Astrocyte of the cerebellum (primary cell): ENCODE measurements around the gene TBC1D5.

Experiments used
- DNase-seq: peaks from one replicate; pipeline ENCODE4 v3.0.0-alpha.2; 2011; ENCODE audit warnings: low read depth
- H3K4me3 ChIP-seq: 2 replicates; pipeline ENCODE4 v1.5.1; 2011; ENCODE audit warnings: mild to moderate bottlenecking, low read depth, low read length, moderate library complexity
- CTCF ChIP-seq: IDR thresholded peaks from 2 replicates; pipeline ENCODE4 v1.5.1; 2012; ENCODE audit warnings: low read length, low read depth, moderate library complexity, mild to moderate bottlenecking; ENCODE audit errors: missing control alignments
- in situ Hi-C: cut with HindIII; loops from 2 replicates; pipeline ENCODE4 v1.10.0; 2017; ENCODE audit warnings: low sequenced_read_pairs

TBC1D5 gene

GRCh38 chr3:17423786-17424536, 318.5 kb downstream of the TBC1D5 start:
- H3K4me3 ChIP-seq, result no peak overlapping the region
- TF ChIP-seq CTCF, result no peak
- in situ Hi-C loops, result no loop called here
- DNase-seq, result no peak

DNA sequence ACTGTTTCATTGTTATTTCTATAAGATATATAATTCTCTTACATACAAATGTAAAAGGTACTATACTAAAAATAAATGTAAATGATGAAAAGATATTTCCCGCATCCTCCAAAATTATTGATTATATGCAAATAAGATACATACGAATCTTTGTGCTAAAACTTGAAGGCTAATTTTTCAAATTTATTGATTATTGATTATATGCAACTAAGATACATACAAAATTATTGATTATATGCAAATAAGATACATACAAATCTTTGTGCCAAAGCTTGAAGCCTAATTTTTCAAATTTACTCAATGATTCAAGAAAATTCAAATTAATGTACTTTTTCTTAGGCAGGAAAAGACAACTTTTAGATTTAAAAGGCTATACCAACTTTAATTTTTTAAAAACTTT, 319.8 kb downstream of the TBC1D5 start:
- no peak overlapping the region for H3K4me3 ChIP-seq
- in situ Hi-C loops, result no loop called here
- no peak for TF ChIP-seq CTCF
- DNase-seq, result no peak

DNA sequence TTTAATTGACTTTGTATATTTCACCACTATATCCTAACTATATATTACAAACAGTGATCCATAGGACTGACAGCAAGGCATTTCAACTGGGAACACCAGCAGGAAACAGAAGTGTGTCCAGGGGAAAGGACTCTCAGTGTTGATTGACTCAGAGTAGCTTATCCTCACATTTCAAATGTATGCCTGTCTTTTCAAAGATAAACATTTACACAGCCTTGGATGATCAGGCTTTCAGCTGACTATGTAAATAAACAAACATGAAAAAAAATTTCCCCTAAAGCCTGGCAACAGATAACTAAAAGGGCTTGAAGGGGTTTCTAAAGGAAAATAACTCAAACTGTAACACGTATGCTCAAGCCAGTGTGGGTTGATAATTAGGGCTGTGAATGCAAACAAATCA, 321.8 kb downstream of the TBC1D5 start:
- H3K4me3 ChIP-seq, result no peak overlapping the region
- in situ Hi-C loops, result no loop called here
- no peak for TF ChIP-seq CTCF
- no peak for DNase-seq

GRCh38 chr3:17412950-17413530, 329.4 kb downstream of the TBC1D5 start:
- DNase-seq, result peak; percentile 62
- no peak overlapping the region for H3K4me3 ChIP-seq
- in situ Hi-C loops, result no loop called here
- peak; percentile 79 for TF ChIP-seq CTCF

- in situ Hi-C loops, result no loop called here
- no peak overlapping the region for H3K4me3 ChIP-seq
- DNase-seq, result no peak
- no peak for TF ChIP-seq CTCF
Measured at GRCh38 chr3:17411157-17411877, 331.1 kb downstream of the TBC1D5 start.

GRCh38 chr3:17407576-17407975, 334.9 kb downstream of the TBC1D5 start:
- no peak for TF ChIP-seq CTCF
- DNase-seq, result no peak
- in situ Hi-C loops, result loop anchor here (5.0 kb wide), 1 partner anchor 150 kb away; no protein-coding TSS in a partner anchor
- no peak overlapping the region for H3K4me3 ChIP-seq
